A673 (cell line): ENCODE results near the gene CAMK2G.

Experiments
- EZH2 ChIP-seq: fragments of 200-600 bp; sonication (generic); IDR thresholded peaks from 2 replicates; pipeline ENCODE4 v1.6.1; 2017; ENCODE audit warnings: borderline replicate concordance, low read depth, mild to moderate bottlenecking, mixed read lengths, antibody characterized with exemption, low read length; ENCODE audit not compliant: poor library complexity, severe bottlenecking
- TF ChIP-seq, protein P1 (sequence below): fragments of 300-800, 200-600 bp; sonication (generic); conservative IDR thresholded peaks from 2 replicates; pipeline ENCODE4 v1.5.1; 2017; ENCODE audit warnings: low read depth, mild to moderate bottlenecking, antibody characterized with exemption, low read length, moderate library complexity, mixed read lengths

DNA sequence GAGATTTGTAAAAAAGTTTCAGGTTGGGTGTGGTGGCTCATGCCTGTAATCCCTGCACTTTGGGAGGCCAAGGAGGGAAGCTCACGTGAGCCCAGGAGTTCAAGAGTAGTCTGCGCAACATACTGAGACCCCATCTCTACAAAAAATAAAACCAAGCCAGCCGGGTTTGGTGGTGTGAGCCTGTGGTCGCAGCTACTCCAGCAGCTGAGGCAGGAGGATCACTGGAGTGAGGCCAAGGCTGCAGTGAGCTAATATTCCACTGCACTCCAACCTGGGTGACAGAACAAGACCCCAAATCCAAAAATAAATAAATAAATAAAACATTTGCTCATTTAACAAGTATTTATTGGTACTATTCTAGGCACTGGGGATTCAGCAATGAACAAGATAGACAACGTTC is 94.1 kb downstream of the CAMK2G start:
- no peak for TF ChIP-seq EZH2
- TF ChIP-seq, protein P1, sequence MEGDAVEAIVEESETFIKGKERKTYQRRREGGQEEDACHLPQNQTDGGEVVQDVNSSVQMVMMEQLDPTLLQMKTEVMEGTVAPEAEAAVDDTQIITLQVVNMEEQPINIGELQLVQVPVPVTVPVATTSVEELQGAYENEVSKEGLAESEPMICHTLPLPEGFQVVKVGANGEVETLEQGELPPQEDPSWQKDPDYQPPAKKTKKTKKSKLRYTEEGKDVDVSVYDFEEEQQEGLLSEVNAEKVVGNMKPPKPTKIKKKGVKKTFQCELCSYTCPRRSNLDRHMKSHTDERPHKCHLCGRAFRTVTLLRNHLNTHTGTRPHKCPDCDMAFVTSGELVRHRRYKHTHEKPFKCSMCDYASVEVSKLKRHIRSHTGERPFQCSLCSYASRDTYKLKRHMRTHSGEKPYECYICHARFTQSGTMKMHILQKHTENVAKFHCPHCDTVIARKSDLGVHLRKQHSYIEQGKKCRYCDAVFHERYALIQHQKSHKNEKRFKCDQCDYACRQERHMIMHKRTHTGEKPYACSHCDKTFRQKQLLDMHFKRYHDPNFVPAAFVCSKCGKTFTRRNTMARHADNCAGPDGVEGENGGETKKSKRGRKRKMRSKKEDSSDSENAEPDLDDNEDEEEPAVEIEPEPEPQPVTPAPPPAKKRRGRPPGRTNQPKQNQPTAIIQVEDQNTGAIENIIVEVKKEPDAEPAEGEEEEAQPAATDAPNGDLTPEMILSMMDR: no peak
